ENCODE measurements around the gene CLEC4A.
"Not testable (repeated sequence)": the region's sequence is repeated elsewhere in the genome, so short reads cannot be mapped to it uniquely, and the experiment has no call there.

The CLEC4A gene

GRCh38 chr12:8127138-8127537 is 3.7 kb downstream of the CLEC4A start:
- no peak overlapping the region for H3K27ac ChIP-seq
- no peak for DNase-seq (ENCODE audit: low read depth, low spot score)

- DNase-seq (ENCODE audit: low read depth, low spot score); H3K27ac ChIP-seq: not testable (repeated sequence)
These were observed 10.4 kb downstream of the CLEC4A start for GRCh38 chr12:8133636-8134397.

- not testable (repeated sequence) for DNase-seq (ENCODE audit: low read depth, low spot score); H3K27ac ChIP-seq
These were observed 11.0 kb downstream of the CLEC4A start for GRCh38 chr12:8134398-8134930.

- DNase-seq (ENCODE audit: low read depth, low spot score) = not testable (repeated sequence)
These were observed 18.2 kb downstream of the CLEC4A start for GRCh38 chr12:8141647-8142046.

GRCh38 chr12:8143261-8143660 is 19.8 kb downstream of the CLEC4A start:
- no peak overlapping the region for H3K27ac ChIP-seq
- DNase-seq (ENCODE audit: low read depth, low spot score) = no peak

More at GRCh38 chr12:8141647-8142046, 18.2 kb downstream of the CLEC4A start:
- not testable (repeated sequence) for H3K27ac ChIP-seq

- no peak overlapping the region for H3K27ac ChIP-seq
- no peak for DNase-seq (ENCODE audit: low read depth, low spot score)
These were observed 22.5 kb downstream of the CLEC4A start for GRCh38 chr12:8145754-8146441.

- no peak for DNase-seq (ENCODE audit: low read depth, low spot score)
- no peak overlapping the region for H3K27ac ChIP-seq
These were observed 23.0 kb downstream of the CLEC4A start for GRCh38 chr12:8146442-8146771.

- H3K27ac ChIP-seq = no peak overlapping the region
- DNase-seq (ENCODE audit: low read depth, low spot score) = no peak
These were observed 31.1 kb downstream of the CLEC4A start for GRCh38 chr12:8154526-8154925.

- peak overlapping the region; percentile 75 for H3K27ac ChIP-seq
- DNase-seq (ENCODE audit: low read depth, low spot score) = no peak
These were observed 33.0 kb downstream of the CLEC4A start for GRCh38 chr12:8156416-8156815.

GRCh38 chr12:8156845-8157244 is 33.4 kb downstream of the CLEC4A start, which contains the start of gene ZNF705A:
TSS of gene ZNF705A (plus strand) at chr12:8157015. CDS start at chr12:8172626, 15,611 bp downstream.
- peak within 1 kb of the TSS; percentile 75 for H3K27ac ChIP-seq
- peak; percentile 5 for DNase-seq (ENCODE audit: low read depth, low spot score)

GRCh38 chr12:8157484-8158198 is 34.2 kb downstream of the CLEC4A start:
- no peak for DNase-seq (ENCODE audit: low read depth, low spot score)
- peak overlapping the region; percentile 75 for H3K27ac ChIP-seq

- not testable (repeated sequence) for H3K27ac ChIP-seq; DNase-seq (ENCODE audit: low read depth, low spot score)
These were observed 49.5 kb downstream of the CLEC4A start for GRCh38 chr12:8172911-8173310.

- DNase-seq (ENCODE audit: low read depth, low spot score) = peak; percentile 1
- H3K27ac ChIP-seq = not testable (repeated sequence)
These were observed 56.7 kb downstream of the CLEC4A start for GRCh38 chr12:8179989-8180585.

GRCh38 chr12:8181271-8181670 is 57.9 kb downstream of the CLEC4A start:
- DNase-seq (ENCODE audit: low read depth, low spot score); H3K27ac ChIP-seq: not testable (repeated sequence)

GRCh38 chr12:8182923-8183322 is 59.5 kb downstream of the CLEC4A start:
- not testable (repeated sequence) for DNase-seq (ENCODE audit: low read depth, low spot score); H3K27ac ChIP-seq

GRCh38 chr12:8183346-8183745 is 59.9 kb downstream of the CLEC4A start:
- not testable (repeated sequence) for DNase-seq (ENCODE audit: low read depth, low spot score); H3K27ac ChIP-seq

- H3K27ac ChIP-seq; DNase-seq (ENCODE audit: low read depth, low spot score): not testable (repeated sequence)
These were observed 60.8 kb downstream of the CLEC4A start for GRCh38 chr12:8184206-8184605.

GRCh38 chr12:8188088-8188487 is 64.7 kb downstream of the CLEC4A start:
- not testable (repeated sequence) for H3K27ac ChIP-seq; DNase-seq (ENCODE audit: low read depth, low spot score)
